HepG2 (cell line): ENCODE results near the gene SALL2. TPM values are rescaled to one million over a fixed set of nuclear protein-coding genes. Genes with fewer than 3 reads are reported as not detected.

Experiments
- DBP ChIP-seq: sonication (generic); formaldehyde crosslinking; IDR thresholded peaks from 2 replicates; pipeline ENCODE4 v1.4.0; 2020; ENCODE audit warnings: missing genetic modification reagents; ENCODE audit errors: not compliant biosample characterization
- ELK4 ChIP-seq: sonication (generic); formaldehyde crosslinking; IDR thresholded peaks from 2 replicates; pipeline ENCODE4 v1.9.0; 2021; ENCODE audit warnings: missing genetic modification reagents, borderline replicate concordance
- EZH2 ChIP-seq: conservative IDR thresholded peaks from 2 replicates; pipeline ENCODE4 v1.6.1; 2012; ENCODE audit warnings: mild to moderate bottlenecking, low read depth, low read length, moderate library complexity
- KDM3A ChIP-seq: IDR thresholded peaks from 2 replicates; pipeline ENCODE4 v1.6.1; 2018; ENCODE audit warnings: low read depth, missing compliant biosample characterization
- MTA3 ChIP-seq: sonication (generic); formaldehyde crosslinking; IDR thresholded peaks from 2 replicates; pipeline ENCODE4 v1.4.0; 2020; ENCODE audit warnings: missing genetic modification reagents
- RFX1 ChIP-seq: fragments of 450-650 bp; IDR thresholded peaks from 2 replicates; pipeline ENCODE4 v1.6.1; 2017
- RFX3 ChIP-seq: IDR thresholded peaks from 2 replicates; pipeline ENCODE4 v1.6.1; 2016; ENCODE audit warnings: missing biosample characterization, missing genetic modification reagents
- ZNF746 ChIP-seq: sonication (generic); formaldehyde crosslinking; IDR thresholded peaks from 2 replicates; pipeline ENCODE4 v1.8.0; 2022; ENCODE audit warnings: mild to moderate bottlenecking, missing genetic modification reagents
- ZSCAN12 ChIP-seq: sonication (generic); formaldehyde crosslinking; IDR thresholded peaks from 2 replicates; pipeline ENCODE4 v1.9.0; 2021; ENCODE audit warnings: mild to moderate bottlenecking, missing genetic modification reagents
- polyA plus RNA-seq, 8 experiments: library from polyadenylated mRNA; depleted of rRNA in 3 of 8; stranded (reverse) in 7 of 8; unstranded in 1 of 8; fragments of >200 nt; fragmentation: Illumina TruSeq in 4 of 8; extraction: Trizol in 4 of 8; gene quantifications; 2 replicates each; pipeline versions ENCODE4 v1.2.1 to v1.2.3, GENCODE V29; 2011 to 2016; ENCODE audit warnings: low read depth in 4 of 8, missing spikeins in 1 of 8, mixed read lengths in 1 of 8; ENCODE audit not compliant: insufficient read depth in 1 of 8
- total RNA-seq, 5 experiments: library from RNA; depleted of rRNA; stranded (reverse); fragments of >200 nt; fragmentation: Illumina TruSeq; extraction: Trizol; gene quantifications; 2 replicates each; pipeline ENCODE4 v1.2.3, GENCODE V29; 2016; ENCODE audit warnings: low read depth in 1 of 5
- TF ChIP-seq, protein P1 (sequence below): sonication (generic); formaldehyde crosslinking; IDR thresholded peaks from 2 replicates; pipeline ENCODE4 v1.4.0; 2020; ENCODE audit warnings: missing genetic modification reagents
- TF ChIP-seq, protein P2 (sequence below): fragments of 450-650 bp; IDR thresholded peaks from 2 replicates; pipeline ENCODE4 v1.6.1; 2017; ENCODE audit warnings: mild to moderate bottlenecking
- TF ChIP-seq, protein P3 (sequence below): sonication (generic); formaldehyde crosslinking; IDR thresholded peaks from 2 replicates; pipeline ENCODE4 v1.8.1; 2022; ENCODE audit warnings: low read depth, mild to moderate bottlenecking, missing genetic modification reagents
- TF ChIP-seq, protein P4 (sequence below): IDR thresholded peaks from 2 replicates; pipeline ENCODE4 v1.6.1; 2012; ENCODE audit warnings: low read depth, low read length, improper control_type of control experiment

Gene SALL2
- total and polyA plus RNA-seq, 2 of the 13 experiments (the other 11 are each of a cell fraction or from before 2014, with no cell fraction given) = 4.9 to 5.8 TPM

DNA sequence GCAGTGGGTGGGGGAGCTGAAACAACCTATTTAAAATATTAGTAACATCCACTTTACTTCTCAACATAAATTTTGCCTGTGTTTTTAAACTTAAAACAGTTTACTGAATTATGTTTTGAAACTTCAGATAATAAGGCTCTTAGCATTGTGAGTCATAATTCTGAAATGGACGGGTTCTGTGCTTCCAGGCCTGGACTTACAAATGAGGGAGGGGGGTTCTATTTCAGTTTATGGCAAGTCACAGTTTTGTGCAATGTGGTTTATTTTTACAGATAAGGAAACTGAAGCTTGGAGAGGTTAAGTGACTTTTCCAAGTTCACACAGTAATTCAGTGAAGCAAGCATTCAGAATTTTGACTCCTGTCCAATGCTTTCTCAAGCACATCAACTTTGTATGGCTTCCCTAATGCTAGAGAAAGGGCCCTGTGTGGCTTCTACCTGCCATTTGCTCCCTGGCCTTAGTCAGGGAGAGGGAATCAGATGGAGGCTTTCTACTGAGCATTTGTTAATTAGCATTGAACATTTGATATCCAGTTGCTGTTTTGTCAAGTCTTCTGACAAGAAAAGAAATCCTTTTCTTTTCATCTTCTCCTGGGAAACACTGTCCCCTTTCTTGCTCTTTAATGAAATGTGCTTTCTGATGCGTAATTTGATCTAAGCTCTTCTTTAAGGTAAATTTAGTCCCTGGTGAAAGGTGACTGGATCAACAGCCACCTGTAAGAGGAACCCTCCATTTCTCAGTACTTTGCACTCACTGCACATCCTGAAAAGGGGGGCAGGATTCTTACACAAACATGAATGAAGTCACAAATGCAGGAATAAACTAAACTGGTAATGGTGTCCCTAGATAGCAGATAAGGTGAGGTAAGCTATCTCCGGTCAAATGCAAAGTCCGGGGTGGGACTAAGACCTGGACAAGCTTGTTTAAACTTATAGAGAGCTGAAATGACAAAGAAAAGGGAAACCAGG, 2.5 kb upstream of the SALL2 start (continued):
- TF ChIP-seq ZSCAN12 (no peak), KDM3A (peak; percentile 42; the same call in 1 of the 2 replicates), RFX3 (CRISPR knock-in tag) (no peak; the same call in 1 of the 2 replicates), DBP (CRISPR knock-in tag) (peak; percentile 76), ELK4 (CRISPR knock-in tag) (no peak), ZNF746 (CRISPR knock-in tag) (0 out of 2 replicates have a peak, but pooled peaks have one; percentile 53), MTA3 (no peak), RFX1 (no peak), EZH2 (no peak)
- TF ChIP-seq, protein P1, sequence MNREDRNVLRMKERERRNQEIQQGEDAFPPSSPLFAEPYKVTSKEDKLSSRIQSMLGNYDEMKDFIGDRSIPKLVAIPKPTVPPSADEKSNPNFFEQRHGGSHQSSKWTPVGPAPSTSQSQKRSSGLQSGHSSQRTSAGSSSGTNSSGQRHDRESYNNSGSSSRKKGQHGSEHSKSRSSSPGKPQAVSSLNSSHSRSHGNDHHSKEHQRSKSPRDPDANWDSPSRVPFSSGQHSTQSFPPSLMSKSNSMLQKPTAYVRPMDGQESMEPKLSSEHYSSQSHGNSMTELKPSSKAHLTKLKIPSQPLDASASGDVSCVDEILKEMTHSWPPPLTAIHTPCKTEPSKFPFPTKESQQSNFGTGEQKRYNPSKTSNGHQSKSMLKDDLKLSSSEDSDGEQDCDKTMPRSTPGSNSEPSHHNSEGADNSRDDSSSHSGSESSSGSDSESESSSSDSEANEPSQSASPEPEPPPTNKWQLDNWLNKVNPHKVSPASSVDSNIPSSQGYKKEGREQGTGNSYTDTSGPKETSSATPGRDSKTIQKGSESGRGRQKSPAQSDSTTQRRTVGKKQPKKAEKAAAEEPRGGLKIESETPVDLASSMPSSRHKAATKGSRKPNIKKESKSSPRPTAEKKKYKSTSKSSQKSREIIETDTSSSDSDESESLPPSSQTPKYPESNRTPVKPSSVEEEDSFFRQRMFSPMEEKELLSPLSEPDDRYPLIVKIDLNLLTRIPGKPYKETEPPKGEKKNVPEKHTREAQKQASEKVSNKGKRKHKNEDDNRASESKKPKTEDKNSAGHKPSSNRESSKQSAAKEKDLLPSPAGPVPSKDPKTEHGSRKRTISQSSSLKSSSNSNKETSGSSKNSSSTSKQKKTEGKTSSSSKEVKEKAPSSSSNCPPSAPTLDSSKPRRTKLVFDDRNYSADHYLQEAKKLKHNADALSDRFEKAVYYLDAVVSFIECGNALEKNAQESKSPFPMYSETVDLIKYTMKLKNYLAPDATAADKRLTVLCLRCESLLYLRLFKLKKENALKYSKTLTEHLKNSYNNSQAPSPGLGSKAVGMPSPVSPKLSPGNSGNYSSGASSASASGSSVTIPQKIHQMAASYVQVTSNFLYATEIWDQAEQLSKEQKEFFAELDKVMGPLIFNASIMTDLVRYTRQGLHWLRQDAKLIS = no peak
- TF ChIP-seq, protein P2, sequence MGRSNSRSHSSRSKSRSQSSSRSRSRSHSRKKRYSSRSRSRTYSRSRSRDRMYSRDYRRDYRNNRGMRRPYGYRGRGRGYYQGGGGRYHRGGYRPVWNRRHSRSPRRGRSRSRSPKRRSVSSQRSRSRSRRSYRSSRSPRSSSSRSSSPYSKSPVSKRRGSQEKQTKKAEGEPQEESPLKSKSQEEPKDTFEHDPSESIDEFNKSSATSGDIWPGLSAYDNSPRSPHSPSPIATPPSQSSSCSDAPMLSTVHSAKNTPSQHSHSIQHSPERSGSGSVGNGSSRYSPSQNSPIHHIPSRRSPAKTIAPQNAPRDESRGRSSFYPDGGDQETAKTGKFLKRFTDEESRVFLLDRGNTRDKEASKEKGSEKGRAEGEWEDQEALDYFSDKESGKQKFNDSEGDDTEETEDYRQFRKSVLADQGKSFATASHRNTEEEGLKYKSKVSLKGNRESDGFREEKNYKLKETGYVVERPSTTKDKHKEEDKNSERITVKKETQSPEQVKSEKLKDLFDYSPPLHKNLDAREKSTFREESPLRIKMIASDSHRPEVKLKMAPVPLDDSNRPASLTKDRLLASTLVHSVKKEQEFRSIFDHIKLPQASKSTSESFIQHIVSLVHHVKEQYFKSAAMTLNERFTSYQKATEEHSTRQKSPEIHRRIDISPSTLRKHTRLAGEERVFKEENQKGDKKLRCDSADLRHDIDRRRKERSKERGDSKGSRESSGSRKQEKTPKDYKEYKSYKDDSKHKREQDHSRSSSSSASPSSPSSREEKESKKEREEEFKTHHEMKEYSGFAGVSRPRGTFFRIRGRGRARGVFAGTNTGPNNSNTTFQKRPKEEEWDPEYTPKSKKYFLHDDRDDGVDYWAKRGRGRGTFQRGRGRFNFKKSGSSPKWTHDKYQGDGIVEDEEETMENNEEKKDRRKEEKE = no peak
- TF ChIP-seq, protein P3, sequence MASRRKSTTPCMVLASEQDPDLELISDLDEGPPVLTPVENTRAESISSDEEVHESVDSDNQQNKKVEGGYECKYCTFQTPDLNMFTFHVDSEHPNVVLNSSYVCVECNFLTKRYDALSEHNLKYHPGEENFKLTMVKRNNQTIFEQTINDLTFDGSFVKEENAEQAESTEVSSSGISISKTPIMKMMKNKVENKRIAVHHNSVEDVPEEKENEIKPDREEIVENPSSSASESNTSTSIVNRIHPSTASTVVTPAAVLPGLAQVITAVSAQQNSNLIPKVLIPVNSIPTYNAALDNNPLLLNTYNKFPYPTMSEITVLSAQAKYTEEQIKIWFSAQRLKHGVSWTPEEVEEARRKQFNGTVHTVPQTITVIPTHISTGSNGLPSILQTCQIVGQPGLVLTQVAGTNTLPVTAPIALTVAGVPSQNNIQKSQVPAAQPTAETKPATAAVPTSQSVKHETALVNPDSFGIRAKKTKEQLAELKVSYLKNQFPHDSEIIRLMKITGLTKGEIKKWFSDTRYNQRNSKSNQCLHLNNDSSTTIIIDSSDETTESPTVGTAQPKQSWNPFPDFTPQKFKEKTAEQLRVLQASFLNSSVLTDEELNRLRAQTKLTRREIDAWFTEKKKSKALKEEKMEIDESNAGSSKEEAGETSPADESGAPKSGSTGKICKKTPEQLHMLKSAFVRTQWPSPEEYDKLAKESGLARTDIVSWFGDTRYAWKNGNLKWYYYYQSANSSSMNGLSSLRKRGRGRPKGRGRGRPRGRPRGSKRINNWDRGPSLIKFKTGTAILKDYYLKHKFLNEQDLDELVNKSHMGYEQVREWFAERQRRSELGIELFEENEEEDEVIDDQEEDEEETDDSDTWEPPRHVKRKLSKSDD (CRISPR knock-in tag) = no peak
- TF ChIP-seq, protein P4, sequence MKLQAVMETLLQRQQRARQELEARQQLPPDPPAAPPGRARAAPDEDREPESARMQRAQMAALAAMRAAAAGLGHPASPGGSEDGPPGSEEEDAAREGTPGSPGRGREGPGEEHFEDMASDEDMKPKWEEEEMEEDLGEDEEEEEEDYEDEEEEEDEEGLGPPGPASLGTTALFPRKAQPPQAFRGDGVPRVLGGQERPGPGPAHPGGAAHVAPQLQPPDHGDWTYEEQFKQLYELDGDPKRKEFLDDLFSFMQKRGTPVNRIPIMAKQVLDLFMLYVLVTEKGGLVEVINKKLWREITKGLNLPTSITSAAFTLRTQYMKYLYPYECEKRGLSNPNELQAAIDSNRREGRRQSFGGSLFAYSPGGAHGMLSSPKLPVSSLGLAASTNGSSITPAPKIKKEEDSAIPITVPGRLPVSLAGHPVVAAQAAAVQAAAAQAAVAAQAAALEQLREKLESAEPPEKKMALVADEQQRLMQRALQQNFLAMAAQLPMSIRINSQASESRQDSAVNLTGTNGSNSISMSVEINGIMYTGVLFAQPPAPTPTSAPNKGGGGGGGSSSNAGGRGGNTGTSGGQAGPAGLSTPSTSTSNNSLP = peak; percentile 77
